ENCODE results near the gene ATG9A.

GRCh38 chr2:219199470-219200211 lies 29.8 kb downstream of the ATG9A start:
- no peak for TF ChIP-seq TP53 (CRISPR knock-in tag; IDR thresholded peaks at IDR 0.05)
- no peak for TF ChIP-seq CTCF (IDR thresholded peaks at IDR 0.05)
- TF ChIP-seq PRRX2 (CRISPR knock-in tag; IDR thresholded peaks at IDR 0.05): no peak
- TF ChIP-seq NR3C1 (CRISPR knock-in tag; conservative IDR thresholded peaks at IDR 0.05; ENCODE audit: low read depth): no peak
- no peak for TF ChIP-seq MYBL2 (CRISPR knock-in tag; IDR thresholded peaks at IDR 0.05)
- TF ChIP-seq E2F1 (CRISPR knock-in tag; IDR thresholded peaks at IDR 0.05): no peak
- TF ChIP-seq ESRRA (CRISPR knock-in tag; IDR thresholded peaks at IDR 0.05; ENCODE audit: borderline replicate concordance): no peak
